SU-DHL-6 (cell line): ENCODE results near the gene CLCF1.

Experiments used
- EZH2phosphoT487 ChIP-seq: fragments of 200-600 bp; sonication (generic), shearing (Covaris generic); conservative IDR thresholded peaks from 2 replicates; pipeline ENCODE4 v1.6.1; 2018; ENCODE audit warnings: mild to moderate bottlenecking, antibody characterized with exemption, low read length, moderate library complexity, mixed read lengths
- TF ChIP-seq, protein P1 (sequence below): fragments of 200-600 bp; sonication (generic); IDR thresholded peaks from one replicate; pipeline ENCODE4 v1.5.1; 2017; ENCODE audit warnings: antibody characterized with exemption, mild to moderate bottlenecking, low read length, moderate library complexity; ENCODE audit not compliant: insufficient read depth, poor library complexity, severe bottlenecking

DNA sequence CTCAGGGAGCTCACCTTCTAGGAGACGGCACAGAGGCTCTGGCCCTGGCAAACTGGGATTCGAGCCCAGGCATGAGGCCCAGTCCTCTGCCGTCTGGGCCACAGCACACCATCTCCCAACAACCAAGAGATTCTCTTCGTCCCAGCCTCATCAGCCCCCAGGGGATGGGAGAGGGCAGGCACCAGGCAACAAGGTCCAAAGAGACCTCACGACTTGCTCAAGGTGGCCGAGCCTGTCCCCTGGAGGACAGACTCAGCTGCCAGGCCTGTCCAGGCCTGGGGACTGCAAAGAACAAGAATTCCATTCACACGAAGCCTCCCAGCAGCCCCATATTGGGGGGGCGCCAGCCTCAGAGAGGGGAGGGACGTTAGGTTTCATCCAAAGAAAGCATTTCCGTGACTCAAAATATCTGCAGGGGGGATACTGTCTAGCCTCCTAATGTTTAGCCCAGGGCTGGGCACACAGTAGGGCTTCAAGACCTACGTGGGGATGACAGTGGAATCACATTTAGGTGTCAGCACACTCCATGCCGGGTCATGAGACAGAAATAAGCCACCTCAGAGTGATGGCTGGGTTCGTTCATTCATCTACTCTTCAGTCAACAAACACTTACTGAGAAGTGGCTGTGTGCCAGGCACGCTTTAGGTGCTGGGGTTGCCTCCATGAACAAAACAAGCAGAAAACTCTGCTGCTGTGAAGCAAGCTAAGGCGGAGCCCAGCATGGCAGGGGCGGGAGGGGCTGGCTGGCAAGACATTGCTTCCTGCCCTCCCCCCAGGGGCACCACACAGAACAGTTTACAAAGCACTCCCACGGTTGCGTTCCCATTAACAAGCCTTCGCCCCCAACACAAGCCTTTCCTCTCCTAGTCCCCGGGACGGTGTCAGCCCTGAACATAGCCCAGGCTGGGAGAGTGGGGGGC lies 43.3 kb upstream of the CLCF1 start:
- TF ChIP-seq, protein P1, sequence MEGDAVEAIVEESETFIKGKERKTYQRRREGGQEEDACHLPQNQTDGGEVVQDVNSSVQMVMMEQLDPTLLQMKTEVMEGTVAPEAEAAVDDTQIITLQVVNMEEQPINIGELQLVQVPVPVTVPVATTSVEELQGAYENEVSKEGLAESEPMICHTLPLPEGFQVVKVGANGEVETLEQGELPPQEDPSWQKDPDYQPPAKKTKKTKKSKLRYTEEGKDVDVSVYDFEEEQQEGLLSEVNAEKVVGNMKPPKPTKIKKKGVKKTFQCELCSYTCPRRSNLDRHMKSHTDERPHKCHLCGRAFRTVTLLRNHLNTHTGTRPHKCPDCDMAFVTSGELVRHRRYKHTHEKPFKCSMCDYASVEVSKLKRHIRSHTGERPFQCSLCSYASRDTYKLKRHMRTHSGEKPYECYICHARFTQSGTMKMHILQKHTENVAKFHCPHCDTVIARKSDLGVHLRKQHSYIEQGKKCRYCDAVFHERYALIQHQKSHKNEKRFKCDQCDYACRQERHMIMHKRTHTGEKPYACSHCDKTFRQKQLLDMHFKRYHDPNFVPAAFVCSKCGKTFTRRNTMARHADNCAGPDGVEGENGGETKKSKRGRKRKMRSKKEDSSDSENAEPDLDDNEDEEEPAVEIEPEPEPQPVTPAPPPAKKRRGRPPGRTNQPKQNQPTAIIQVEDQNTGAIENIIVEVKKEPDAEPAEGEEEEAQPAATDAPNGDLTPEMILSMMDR = no peak
- no peak for TF ChIP-seq EZH2phosphoT487
